ENCODE measurements around the gene UGDH. TPM values are rescaled to one million over a fixed set of nuclear protein-coding genes. Genes with fewer than 3 reads are reported as not detected.

Gene UGDH
- polyA plus RNA-seq, 1 donor (not counting 4 experiments of a cell fraction or from before 2014, with no cell fraction given) = 39.4 TPM

DNA sequence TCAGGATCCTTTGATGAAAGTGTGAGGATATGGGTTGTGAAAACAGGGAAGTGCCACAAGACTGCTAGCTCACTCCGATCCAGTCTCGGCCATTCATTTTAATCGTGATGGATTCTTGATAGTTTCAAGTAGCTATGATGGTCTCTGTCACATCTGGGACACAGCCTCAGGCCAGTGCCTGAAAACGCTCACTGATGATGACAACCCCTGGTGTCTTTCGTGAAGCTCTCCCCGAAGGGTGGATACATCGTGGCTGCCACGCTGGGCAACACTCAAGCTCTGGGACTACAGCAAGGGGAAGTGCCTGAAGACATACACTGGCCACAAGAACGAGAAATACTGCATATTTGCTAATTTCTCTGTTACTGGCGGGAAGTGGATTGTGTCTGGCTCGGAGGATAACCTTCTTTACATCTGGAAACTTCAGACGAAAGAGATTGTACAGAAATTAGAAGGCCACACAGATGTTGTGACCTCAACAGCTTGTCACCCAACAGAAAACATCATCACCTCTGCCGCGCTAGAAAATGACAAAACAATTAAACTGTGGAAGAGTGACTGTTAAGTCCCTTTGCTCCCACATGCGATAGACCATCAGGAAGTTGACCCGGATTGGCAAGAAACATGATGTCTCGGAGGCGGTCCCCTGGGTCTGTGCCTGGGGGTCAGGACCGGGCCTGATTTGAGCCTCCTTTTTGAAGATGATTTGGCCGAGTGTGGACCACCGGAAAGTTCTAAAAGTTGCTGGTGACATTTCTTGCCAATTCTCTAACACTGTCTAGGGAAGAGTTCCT lies 46.1 kb downstream of the UGDH start:
- no peak for FAIRE-seq
- no peak for TF ChIP-seq EZH2 (IDR thresholded peaks at IDR 0.05; ENCODE audit: low read length)
- TF ChIP-seq, protein P1, sequence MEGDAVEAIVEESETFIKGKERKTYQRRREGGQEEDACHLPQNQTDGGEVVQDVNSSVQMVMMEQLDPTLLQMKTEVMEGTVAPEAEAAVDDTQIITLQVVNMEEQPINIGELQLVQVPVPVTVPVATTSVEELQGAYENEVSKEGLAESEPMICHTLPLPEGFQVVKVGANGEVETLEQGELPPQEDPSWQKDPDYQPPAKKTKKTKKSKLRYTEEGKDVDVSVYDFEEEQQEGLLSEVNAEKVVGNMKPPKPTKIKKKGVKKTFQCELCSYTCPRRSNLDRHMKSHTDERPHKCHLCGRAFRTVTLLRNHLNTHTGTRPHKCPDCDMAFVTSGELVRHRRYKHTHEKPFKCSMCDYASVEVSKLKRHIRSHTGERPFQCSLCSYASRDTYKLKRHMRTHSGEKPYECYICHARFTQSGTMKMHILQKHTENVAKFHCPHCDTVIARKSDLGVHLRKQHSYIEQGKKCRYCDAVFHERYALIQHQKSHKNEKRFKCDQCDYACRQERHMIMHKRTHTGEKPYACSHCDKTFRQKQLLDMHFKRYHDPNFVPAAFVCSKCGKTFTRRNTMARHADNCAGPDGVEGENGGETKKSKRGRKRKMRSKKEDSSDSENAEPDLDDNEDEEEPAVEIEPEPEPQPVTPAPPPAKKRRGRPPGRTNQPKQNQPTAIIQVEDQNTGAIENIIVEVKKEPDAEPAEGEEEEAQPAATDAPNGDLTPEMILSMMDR (optimal IDR thresholded peaks at IDR 0.05 in 1 of 3, IDR thresholded peaks at IDR 0.05 in 1 of 3, conservative IDR thresholded peaks at IDR 0.05 in 1 of 3; ENCODE audit: extremely low read depth in 1 of 3, insufficient read depth in 2 of 3, low read length in 3 of 3) = no peak
- no peaks in the 10 kb centered on the region for H4K20me1 ChIP-seq (ENCODE audit: control insufficient read depth, extremely low read depth, insufficient read depth, low read length)
- no peaks in the 10 kb centered on the region for H3K27me3 ChIP-seq (ENCODE audit: control insufficient read depth, extremely low read depth, insufficient read depth, low read length)
- H3K4me3 ChIP-seq (ENCODE audit: control insufficient read depth in 2 of 3, extremely low read depth in 1 of 3, insufficient read depth in 2 of 3, low read depth in 1 of 3, low read length in 3 of 3) = no peak overlapping the region
- no peak overlapping the region for H2AFZ ChIP-seq (ENCODE audit: control insufficient read depth, low read length)
- no peak overlapping the region for H3K27ac ChIP-seq (ENCODE audit: control insufficient read depth, insufficient read depth, low read length)
- no peaks in the 10 kb centered on the region for H3K9me3 ChIP-seq (ENCODE audit: control insufficient read depth, low read depth, low read length)
- no peak overlapping the region for H3K4me2 ChIP-seq (ENCODE audit: control insufficient read depth, extremely low read depth, insufficient read depth, low read depth, low read length)
- H3K4me1 ChIP-seq (ENCODE audit: control insufficient read depth, extremely low read depth, insufficient read depth, low read length) = no peaks in the 10 kb centered on the region
- no peaks in the 10 kb centered on the region for H3K79me2 ChIP-seq (ENCODE audit: control insufficient read depth, insufficient read depth, low read length)
- no peaks in the 10 kb centered on the region for H3K36me3 ChIP-seq (ENCODE audit: control insufficient read depth in 2 of 2, extremely low read depth in 1 of 2, insufficient read depth in 2 of 2, low read length in 2 of 2)
- DNase-seq (ENCODE audit: low read depth, low spot score) = no peak
- H3K9me1 ChIP-seq (ENCODE audit: control insufficient read depth, extremely low read depth, insufficient read depth, low read length) = no peaks in the 10 kb centered on the region
- dilution Hi-C loops (cut with MboI; ENCODE audit: extremely low pct_ligation_motif_present, low sequenced_read_pairs) = no loop called here
- no peak overlapping the region for H3K9ac ChIP-seq (ENCODE audit: control insufficient read depth, extremely low read depth, insufficient read depth, low read length)

DNA sequence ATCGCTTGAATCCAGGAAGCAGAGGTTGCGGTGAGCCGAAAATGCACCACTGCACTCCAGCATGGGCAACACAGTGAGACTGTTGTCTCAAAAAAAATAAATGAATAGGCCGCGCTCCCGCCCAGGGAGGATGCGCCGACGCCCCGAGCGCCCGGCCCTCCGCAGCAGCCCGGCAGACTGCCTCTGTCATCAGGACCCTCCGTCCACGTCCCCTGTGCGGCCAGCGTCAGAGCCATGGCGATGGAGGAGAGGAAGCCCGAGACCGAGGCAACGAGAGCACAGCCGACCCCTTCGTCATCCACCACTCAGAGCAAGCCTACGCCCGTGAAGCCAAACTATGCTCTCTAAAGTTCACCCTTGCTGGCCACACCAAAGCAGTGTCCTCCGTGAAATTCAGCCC lies 47.0 kb downstream of the UGDH start:
- TF ChIP-seq, protein P1 (optimal IDR thresholded peaks at IDR 0.05 in 1 of 3, IDR thresholded peaks at IDR 0.05 in 1 of 3, conservative IDR thresholded peaks at IDR 0.05 in 1 of 3; ENCODE audit: extremely low read depth in 1 of 3, insufficient read depth in 2 of 3, low read length in 3 of 3) = no peak
- TF ChIP-seq EZH2 (IDR thresholded peaks at IDR 0.05; ENCODE audit: low read length) = no peak
- H3K9me3 ChIP-seq (ENCODE audit: control insufficient read depth, low read depth, low read length) = no peaks in the 10 kb centered on the region
- DNase-seq (ENCODE audit: low read depth, low spot score) (no peak), FAIRE-seq (no peak)
- H3K4me2 ChIP-seq (ENCODE audit: control insufficient read depth, extremely low read depth, insufficient read depth, low read depth, low read length) = no peak overlapping the region
- no peaks in the 10 kb centered on the region for H3K36me3 ChIP-seq (ENCODE audit: control insufficient read depth in 2 of 2, extremely low read depth in 1 of 2, insufficient read depth in 2 of 2, low read length in 2 of 2)
- no peak overlapping the region for H3K9ac ChIP-seq (ENCODE audit: control insufficient read depth, extremely low read depth, insufficient read depth, low read length)
- H3K79me2 ChIP-seq (ENCODE audit: control insufficient read depth, insufficient read depth, low read length) = no peaks in the 10 kb centered on the region
- H3K9me1 ChIP-seq (ENCODE audit: control insufficient read depth, extremely low read depth, insufficient read depth, low read length) = no peaks in the 10 kb centered on the region
- no peaks in the 10 kb centered on the region for H3K27me3 ChIP-seq (ENCODE audit: control insufficient read depth, extremely low read depth, insufficient read depth, low read length)
- H3K4me3 ChIP-seq (ENCODE audit: control insufficient read depth in 2 of 3, extremely low read depth in 1 of 3, insufficient read depth in 2 of 3, low read depth in 1 of 3, low read length in 3 of 3) = no peak overlapping the region
- dilution Hi-C loops (cut with MboI; ENCODE audit: extremely low pct_ligation_motif_present, low sequenced_read_pairs) = no loop called here
- no peaks in the 10 kb centered on the region for H4K20me1 ChIP-seq (ENCODE audit: control insufficient read depth, extremely low read depth, insufficient read depth, low read length)
- no peak overlapping the region for H2AFZ ChIP-seq (ENCODE audit: control insufficient read depth, low read length)
- no peaks in the 10 kb centered on the region for H3K4me1 ChIP-seq (ENCODE audit: control insufficient read depth, extremely low read depth, insufficient read depth, low read length)
- no peak overlapping the region for H3K27ac ChIP-seq (ENCODE audit: control insufficient read depth, insufficient read depth, low read length)
